HG03135 (cell line): ENCODE results near the gene ABAT.

Experiments used
- ATAC-seq: cut with Tn5 transposase; IDR thresholded peaks from one replicate; pipeline ENCODE4 v1.9.1; 2021; ENCODE audit warnings: mild to moderate bottlenecking, moderate library complexity; ENCODE audit not compliant: unreplicated experiment

The ABAT gene

DNA sequence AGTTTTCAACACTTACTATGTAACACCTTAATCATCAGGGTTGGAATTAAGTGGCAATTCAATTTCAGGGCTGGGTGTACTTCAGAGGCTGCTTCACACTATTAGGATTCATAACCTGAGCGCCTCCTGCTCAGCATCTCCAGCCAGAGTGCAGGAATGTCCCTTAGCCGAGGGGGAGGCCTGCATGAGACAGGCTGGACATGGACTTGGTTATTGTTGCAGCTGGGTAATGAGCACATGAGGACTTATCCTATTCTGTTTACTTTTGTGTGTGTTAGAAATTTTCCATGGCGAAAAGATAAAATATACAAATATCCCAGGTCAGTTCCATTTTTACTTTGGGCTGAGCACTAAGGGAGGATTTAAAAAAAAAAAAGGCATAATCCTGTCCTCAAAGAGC is 133.6 kb downstream of the ABAT start:
- ATAC-seq, result no peak

DNA sequence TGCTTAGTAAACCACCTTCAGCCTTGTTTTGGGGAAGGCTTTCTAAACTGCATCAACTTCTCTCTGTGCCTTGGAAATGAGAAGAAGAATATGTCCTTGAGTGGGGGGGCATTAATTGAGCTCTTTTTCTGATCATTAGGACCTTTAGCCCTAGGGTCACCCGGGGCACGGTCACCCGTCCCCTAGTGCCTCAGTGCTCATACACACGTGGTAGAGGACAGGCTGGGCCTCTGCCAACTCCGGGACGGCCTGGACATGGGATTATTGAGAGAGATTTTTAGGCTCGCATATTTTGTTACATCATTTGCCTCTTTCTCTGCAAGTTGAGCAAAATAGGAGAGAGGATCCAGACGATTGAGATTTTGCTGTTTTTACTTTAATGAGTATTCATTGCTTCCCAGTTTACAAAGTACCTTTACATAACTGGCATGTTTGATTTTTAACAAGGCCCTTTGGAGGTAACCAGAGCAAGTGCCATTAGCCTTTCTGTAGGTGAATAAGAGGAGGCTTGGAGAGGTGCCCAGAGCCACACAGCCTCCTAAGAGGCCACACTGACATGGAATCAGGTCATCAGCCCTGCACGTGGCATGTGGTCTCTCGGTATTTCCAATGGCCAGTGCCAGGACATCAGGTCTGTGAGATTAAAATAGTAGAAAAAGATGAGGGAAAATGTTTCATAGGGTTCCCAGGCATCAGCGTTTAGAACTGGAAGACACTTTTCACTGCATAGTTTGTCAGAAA is 134.4 kb downstream of the ABAT start:
- no peak for ATAC-seq

DNA sequence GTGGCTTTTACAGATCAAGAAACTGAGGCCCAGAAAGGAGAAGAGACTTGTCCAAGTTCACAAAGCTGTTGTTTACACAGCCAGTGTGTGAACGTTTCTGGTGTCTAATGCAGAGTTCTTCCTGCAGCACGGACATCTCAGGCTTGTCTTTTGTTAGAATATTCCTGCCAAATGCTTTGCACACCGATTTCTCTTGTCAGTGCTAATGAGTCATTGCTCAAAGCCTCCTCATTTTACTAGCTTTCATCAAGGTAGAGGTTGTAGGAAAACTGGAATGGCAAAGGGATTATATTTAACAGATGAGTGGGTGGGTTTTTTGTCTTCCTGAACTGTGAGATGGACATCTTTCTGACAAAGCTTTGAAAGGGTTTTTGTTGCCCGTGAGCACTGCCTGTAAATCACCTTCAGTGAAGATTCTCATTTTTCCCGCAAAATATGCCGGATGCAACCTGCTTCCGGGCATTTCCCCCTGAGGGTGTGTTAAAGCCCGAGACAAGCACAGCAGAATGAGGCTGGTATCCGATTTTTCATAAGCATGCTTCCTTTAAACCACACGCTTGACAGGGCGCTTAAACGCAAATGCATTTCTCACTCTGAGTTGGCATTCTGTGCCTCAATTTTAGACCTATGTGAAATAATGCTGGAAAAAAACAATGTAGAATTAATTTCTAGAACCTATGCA is 137.9 kb downstream of the ABAT start:
- no peak for ATAC-seq

DNA sequence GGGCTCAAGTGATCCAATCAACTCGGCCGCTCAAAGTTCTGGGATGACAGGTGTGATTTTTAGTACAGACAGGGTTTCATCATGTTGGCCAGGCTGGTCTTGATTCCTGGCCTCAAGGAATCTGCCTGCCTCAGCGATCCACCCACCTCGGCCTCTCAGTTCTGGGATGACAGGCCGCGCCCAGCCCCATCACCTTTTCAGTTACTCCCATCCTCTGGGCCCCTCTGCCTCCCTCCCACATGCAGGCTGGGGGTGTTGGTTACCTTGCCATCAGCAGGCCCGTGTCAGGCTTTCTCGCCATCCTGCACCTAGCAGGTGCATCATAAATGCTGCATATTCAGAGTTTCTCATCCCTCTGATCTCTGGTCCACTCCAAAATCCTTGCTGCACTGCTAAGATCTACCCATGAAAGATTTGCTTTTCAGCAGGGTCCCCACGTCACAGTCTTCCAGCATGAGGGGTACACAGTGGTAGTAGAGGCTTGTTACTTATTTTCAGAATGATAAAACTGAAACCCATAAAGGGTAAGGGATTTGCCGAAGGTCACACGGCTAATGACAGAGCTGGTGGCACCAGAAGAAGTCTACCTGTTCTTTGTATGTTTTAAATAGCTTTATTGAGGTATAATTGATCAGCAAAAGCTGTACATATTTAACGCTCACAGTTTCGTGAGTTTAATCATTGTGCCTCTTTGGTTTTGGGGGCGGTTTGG is 139.8 kb downstream of the ABAT start:
- ATAC-seq, result no peak

DNA sequence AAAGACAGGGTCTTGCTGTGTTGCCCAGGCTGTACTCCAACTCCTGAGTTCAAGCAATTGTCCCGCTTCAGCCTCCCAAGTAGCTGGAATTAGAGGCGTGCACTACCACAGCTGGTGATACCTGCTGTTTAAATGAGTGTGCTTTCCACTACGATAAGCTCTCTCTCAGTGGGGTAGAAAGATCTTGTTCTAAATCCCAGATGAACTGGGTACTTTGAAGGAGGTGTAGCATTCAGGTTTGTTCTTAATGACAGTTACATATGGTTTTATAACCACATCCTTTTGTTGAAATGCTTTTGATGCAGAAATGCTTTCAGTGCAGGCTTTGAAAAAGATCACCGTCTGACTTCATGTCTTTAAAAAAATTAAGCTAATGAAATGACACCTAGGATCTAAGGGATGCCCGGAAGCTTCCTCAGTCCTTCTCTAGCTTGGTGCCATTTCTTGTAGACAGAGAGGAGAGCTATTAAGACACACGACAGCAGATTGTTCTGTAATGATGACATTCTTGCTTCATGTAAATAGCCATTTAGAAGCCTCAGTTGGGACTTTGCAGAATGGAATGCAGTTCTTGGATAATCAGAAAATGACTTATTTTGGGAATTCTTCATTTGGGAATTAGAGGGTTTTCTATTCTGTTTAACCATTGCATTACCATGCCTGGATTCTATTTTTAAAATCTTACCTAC is 142.7 kb downstream of the ABAT start:
- no peak for ATAC-seq

DNA sequence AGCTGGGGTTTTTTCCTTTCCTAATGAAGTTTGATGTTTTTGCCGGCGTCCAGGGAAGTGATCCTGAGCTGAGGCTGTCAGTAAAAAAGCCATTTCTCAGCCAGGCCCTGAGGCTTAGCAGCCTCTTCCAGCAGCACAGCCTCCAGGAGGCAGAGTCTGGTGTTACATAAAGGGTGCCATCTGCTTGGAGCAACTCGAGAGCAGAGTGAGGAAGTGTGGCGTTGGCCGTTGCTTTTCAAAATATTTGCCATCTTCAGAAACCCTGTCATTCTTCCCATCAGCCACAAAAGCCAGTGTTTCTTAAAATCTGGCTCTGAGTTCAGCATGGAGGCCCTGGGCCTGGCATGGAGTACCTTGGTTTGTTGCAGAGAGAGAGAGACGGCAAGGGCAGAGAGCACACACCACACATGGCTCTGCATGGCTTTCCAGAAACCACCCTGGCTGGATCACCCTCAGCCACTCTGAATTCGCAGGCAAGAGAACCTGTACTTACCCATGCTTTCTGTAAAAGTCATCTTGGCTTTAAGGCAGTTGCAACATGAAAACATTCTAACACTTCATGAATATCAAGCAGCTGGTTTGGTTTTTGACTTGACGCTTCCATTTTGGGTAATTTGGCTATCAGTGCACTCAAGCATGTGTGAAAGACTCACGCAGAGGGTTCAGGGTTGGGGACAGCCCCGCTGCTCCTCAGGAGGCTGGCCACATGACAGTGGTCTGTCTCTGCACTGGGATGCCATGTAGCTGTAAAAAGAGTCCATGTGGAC is 144.3 kb downstream of the ABAT start:
- peak; percentile 71 for ATAC-seq

DNA sequence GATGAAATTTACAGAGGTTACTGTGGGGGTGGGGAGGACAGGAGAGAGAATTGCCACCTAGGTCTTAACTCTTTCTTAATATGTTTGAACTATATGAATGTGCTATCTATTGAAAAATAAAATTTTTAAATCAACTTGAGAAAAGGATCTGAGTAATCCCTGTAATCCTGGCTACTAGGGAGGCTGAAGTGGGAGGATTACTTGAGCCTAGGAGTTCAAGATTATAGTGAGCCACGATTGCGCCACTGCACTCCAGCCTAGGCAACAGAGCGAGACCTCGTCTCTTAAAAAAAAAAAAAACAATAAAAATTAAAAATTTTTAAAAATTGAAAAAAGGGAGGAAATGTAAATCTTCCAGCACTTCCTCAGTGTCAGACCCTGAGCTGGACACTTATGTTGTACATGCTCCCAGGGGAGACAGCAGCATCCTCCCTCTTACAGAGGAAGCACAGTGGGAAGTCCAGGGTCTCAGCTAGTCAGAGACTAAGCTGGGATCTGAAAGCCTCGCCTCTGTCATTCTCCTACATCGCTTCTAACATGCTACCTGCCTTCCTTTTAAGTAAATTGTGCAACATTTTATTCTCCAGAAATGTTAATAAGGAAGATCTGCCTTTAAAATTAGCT is 145.1 kb downstream of the ABAT start:
- ATAC-seq, result no peak

DNA sequence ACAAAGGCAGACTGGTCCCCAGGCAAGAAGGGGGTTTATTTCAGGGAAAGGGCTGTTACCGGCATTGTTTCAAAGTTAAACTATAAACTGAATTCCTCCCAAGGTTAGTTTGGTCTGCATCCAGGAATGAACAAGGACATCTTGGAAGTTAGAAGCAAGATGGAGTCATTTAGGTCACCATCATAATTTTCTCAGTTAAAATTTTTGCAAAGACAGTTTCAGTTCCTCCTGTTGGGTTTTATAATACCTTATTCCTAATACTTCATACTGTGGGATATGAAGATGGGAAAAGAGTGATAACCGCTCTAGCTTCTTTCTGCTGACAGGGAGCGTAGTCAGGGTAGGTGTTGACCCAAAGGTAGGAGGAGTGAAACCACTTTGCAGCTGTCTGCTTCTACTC is 148.0 kb downstream of the ABAT start:
- no peak for ATAC-seq

DNA sequence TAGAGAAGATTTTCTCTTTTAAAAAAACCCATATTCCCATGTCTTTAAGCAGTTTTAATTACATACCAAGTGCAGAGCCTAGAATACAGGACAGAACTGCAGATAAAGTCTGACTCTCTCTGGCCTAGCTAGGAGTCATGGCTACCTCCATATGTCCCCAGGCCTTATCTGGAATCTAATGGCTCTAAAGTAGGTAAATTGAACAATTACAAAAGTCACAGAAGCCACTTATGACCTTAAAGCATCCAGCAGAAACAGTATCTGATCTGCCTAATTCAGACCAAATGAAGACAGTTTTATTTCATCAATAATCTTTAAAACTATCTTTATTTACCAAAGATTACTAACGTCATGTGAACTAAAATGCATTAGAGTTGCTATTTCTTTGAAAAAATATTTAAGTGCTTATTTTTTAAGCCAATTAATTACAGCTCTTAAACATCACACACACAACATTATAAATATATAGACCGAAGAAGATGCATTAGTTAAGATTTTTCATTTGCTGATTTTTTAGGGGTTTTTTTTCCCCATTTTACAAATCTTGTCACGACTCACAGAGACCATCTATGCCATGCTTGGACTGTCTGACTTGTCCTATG is 152.0 kb downstream of the ABAT start:
- ATAC-seq, result no peak

DNA sequence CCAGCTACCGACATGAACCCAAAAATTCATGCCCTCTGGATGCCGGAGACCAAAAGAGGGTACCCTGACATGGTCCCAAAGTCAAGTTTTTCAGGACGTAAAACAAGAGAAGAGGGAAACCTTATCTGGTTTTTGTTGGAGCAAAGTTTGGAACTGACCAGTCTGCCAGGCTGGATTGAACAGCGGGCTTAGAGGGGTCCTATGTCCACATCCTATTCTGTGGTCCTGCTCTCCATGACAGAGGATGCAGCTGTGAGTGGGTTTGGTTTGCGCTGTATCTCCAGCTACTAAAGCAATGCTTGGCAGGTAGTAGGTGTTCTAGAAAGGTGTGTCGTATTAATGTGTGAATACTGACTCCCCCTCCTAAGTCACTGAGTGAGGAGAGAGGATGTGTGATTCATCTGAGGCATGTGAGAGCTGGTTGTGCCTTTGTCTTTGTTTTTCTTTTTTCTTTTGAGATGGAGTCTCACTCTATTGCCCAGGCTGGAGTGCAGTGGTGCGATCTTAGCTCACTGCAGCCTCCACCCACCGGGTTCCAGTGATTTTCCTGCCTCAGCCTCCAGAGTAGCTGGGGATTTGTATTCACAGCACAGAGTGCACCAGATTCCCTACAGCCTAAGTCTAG is 154.2 kb downstream of the ABAT start:
- ATAC-seq, result no peak

DNA sequence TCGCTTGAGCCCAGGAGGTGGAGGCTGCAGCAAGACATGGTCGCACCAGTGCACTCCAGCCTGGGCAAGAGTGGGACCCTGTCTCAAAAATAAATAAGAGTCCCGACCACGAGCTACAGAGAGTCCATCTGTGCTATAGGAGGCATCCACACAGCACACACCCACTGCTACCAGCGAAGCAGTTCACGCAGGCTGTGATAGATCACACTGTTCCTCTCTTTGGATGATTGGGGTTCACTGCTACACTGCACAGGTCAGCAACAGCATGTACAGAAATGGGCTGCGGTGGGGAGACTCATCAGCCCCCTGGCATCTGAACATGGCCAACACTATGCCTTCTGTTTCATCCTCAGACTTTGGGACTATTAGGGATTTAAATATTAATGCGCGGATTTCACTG is 157.0 kb downstream of the ABAT start:
- no peak for ATAC-seq

DNA sequence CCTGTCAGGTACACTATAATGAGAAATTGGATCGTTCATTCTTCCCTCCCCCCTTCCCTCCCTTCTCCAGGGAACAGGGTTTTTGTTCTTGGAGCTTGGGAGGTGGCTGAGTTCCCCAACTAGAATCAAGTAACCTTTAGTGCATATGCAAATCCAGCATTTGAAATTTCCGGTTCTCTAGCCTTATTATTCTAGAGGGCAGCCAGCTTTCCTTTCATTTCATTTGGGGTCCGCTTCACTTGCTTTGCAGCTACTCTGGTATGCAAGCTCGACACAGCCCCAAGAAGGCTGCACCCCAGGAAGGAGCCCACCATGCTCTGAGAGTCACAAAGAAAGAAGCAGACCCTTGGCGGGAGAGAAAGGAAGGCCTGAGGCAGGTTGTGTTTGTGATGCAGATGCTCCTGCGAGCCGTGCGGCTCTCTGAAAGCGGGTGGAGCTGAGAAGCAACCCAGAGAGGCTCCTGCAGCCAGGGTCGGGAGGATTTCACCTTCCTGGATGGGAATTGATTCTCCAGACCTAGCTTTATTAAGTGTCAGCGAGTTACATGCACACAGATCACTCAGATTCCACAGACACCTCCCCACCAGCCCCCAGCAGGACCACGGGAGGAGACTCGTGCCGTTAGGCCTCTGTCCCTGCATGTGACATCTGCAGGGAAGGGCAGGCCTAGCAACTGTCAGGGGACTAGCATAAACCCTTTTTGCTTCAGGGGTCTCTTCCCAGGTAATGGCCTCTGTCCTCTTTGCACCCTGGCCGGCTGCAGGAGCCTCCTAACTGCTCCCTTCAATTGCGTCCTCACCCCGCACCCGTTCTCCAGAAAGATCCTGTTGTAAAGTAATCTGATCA is 157.7 kb downstream of the ABAT start:
- no peak for ATAC-seq

DNA sequence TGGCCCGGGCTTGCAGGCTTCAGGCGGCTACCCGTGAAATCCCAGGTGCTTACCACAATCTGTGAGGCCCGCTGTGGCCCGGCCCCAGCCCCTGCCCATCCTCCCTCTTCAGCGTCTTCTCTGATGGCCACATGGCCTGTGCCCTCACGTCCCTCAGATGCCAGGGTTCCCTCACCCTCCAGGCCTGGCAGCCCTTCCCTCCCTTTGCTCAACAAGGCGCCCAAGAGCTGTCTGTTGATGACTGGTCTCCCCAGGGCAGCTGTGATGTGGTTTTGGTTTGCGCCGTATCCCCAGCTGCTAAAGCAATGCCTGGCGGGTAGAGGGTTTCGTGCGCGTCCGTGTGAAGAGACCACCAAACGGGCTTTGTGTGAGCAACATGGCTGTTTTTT is 158.3 kb downstream of the ABAT start:
- no peak for ATAC-seq
